DND-41 (cell line): ENCODE results near the gene C6orf89.

Source experiments
- EZH2 ChIP-seq: IDR thresholded peaks from 3 replicates; pipeline ENCODE4 v1.6.1; 2012; ENCODE audit warnings: borderline replicate concordance, low read depth, mild to moderate bottlenecking, moderate library complexity, low read length, inconsistent platforms; ENCODE audit not compliant: severe bottlenecking
- TF ChIP-seq, protein P1 (sequence below): IDR thresholded peaks from 2 replicates; pipeline ENCODE4 v1.5.1; 2012; ENCODE audit warnings: borderline replicate concordance, low read length, moderate library complexity, mild to moderate bottlenecking; ENCODE audit not compliant: poor library complexity, severe bottlenecking; ENCODE audit errors: extremely low read depth

DNA sequence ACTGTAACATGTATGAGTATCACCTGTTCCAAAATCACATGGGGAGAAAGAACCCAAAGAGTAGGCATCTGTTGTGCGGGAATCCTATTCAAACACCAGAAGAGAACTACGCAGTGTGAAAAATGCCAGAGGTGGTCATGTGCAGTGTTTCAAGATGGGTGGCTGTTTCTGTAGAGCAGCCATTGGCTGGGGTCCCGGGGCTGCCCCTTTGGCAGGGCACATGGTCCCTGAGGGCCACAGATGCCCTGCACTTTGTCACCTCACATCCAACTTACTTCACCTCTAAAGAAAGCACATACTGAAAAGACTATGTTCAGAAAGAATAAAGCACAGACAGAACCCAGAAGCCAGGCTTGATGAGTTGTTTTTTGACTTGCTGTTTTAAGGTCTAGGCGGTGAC lies 87.9 kb downstream of the C6orf89 start:
- TF ChIP-seq, protein P1, sequence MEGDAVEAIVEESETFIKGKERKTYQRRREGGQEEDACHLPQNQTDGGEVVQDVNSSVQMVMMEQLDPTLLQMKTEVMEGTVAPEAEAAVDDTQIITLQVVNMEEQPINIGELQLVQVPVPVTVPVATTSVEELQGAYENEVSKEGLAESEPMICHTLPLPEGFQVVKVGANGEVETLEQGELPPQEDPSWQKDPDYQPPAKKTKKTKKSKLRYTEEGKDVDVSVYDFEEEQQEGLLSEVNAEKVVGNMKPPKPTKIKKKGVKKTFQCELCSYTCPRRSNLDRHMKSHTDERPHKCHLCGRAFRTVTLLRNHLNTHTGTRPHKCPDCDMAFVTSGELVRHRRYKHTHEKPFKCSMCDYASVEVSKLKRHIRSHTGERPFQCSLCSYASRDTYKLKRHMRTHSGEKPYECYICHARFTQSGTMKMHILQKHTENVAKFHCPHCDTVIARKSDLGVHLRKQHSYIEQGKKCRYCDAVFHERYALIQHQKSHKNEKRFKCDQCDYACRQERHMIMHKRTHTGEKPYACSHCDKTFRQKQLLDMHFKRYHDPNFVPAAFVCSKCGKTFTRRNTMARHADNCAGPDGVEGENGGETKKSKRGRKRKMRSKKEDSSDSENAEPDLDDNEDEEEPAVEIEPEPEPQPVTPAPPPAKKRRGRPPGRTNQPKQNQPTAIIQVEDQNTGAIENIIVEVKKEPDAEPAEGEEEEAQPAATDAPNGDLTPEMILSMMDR, result no peak
- no peak for TF ChIP-seq EZH2
